GM19193 (cell line): Measurements from ENCODE around the gene PGA3.
"Not testable (repeated sequence)": the region's sequence is repeated elsewhere in the genome, so short reads cannot be mapped to it uniquely, and the experiment has no call there.

Experiments used
- POLR2A ChIP-seq: IDR thresholded peaks from 4 replicates; pipeline ENCODE4 v1.6.1; 2011; ENCODE audit not compliant: insufficient read depth, insufficient read length; ENCODE audit errors: extremely low read depth

PGA3 gene

GRCh38 chr11:61202950-61203746, at the start of gene PGA3:
PGA3 (plus strand) TSS chr11:61203515; CDS start chr11:61203565, 50 bp downstream.
- TF ChIP-seq POLR2A = not testable (repeated sequence)

- TF ChIP-seq POLR2A = no peak
Observed at GRCh38 chr11:61153593-61154095, 49.7 kb upstream of the PGA3 start.

GRCh38 chr11:61154528-61154927, 48.8 kb upstream of the PGA3 start:
- no peak for TF ChIP-seq POLR2A

- TF ChIP-seq POLR2A = no peak
Observed at GRCh38 chr11:61155312-61155711, 48.0 kb upstream of the PGA3 start.

GRCh38 chr11:61155741-61156140, 47.6 kb upstream of the PGA3 start:
- TF ChIP-seq POLR2A = no peak

GRCh38 chr11:61157743-61158142, 45.6 kb upstream of the PGA3 start:
- no peak for TF ChIP-seq POLR2A

- TF ChIP-seq POLR2A = no peak
Observed at GRCh38 chr11:61158691-61159381, 44.5 kb upstream of the PGA3 start.

- TF ChIP-seq POLR2A = no peak
Observed at GRCh38 chr11:61160487-61161189, 42.7 kb upstream of the PGA3 start.

GRCh38 chr11:61161190-61162091, 41.9 kb upstream of the PGA3 start, which contains the start of gene VPS37C:
VPS37C (minus strand) TSS chr11:61161426; CDS start chr11:61138829, 22,597 bp downstream.
- TF ChIP-seq POLR2A = peak; percentile 90

GRCh38 chr11:61162092-61162941, 41.0 kb upstream of the PGA3 start:
- TF ChIP-seq POLR2A = no peak

GRCh38 chr11:61163021-61163420, 40.3 kb upstream of the PGA3 start:
- no peak for TF ChIP-seq POLR2A

- no peak for TF ChIP-seq POLR2A
Observed at GRCh38 chr11:61163714-61164605, 39.4 kb upstream of the PGA3 start.
